ENCODE data around the gene ESYT2. TPM values are rescaled to one million over a fixed set of nuclear protein-coding genes. Genes with fewer than 3 reads are reported as not detected.

ESYT2 gene
- polyA plus RNA-seq, 1 donor (not counting 4 experiments of a cell fraction or from before 2014, with no cell fraction given): 45.9 TPM

GRCh38 chr7:158811461-158811860 is 17.8 kb downstream of the ESYT2 start:
- Histone ChIP-seq H3K4me3 (ENCODE audit: control insufficient read depth in 2 of 3, extremely low read depth in 1 of 3, insufficient read depth in 2 of 3, low read depth in 1 of 3, low read length in 3 of 3) (no peak overlapping the region), H3K9ac (ENCODE audit: control insufficient read depth, extremely low read depth, insufficient read depth, low read length) (peak overlapping the region; percentile 70), H3K4me1 (ENCODE audit: control insufficient read depth, extremely low read depth, insufficient read depth, low read length) (peaks cover 40% of the 10 kb centered on the region), H3K9me3 (ENCODE audit: control insufficient read depth, low read depth, low read length) (no peaks in the 10 kb centered on the region), H2AFZ (ENCODE audit: control insufficient read depth, low read length) (peak overlapping the region; percentile 27), H3K79me2 (ENCODE audit: control insufficient read depth, insufficient read depth, low read length) (peaks cover 92% of the 10 kb centered on the region), H3K36me3 (ENCODE audit: control insufficient read depth in 2 of 2, extremely low read depth in 1 of 2, insufficient read depth in 2 of 2, low read length in 2 of 2) (peaks cover 4 to 7% of the 10 kb centered on the region in 2 experiments), H4K20me1 (ENCODE audit: control insufficient read depth, extremely low read depth, insufficient read depth, low read length) (no peaks in the 10 kb centered on the region), H3K27me3 (ENCODE audit: control insufficient read depth, extremely low read depth, insufficient read depth, low read length) (no peaks in the 10 kb centered on the region), H3K9me1 (ENCODE audit: control insufficient read depth, extremely low read depth, insufficient read depth, low read length) (peaks cover 3% of the 10 kb centered on the region), H3K4me2 (ENCODE audit: control insufficient read depth, extremely low read depth, insufficient read depth, low read depth, low read length) (peak overlapping the region; percentile 70), H3K27ac (ENCODE audit: control insufficient read depth, insufficient read depth, low read length) (peak overlapping the region; percentile 80)
- dilution Hi-C loops (cut with MboI; ENCODE audit: extremely low pct_ligation_motif_present, low sequenced_read_pairs): no loop called here
- DNase-seq (ENCODE audit: low read depth, low spot score) (no peak), FAIRE-seq (peak; percentile 29)
- TF ChIP-seq EZH2 (IDR thresholded peaks at IDR 0.05; ENCODE audit: low read length) (no peak), CTCF (optimal IDR thresholded peaks at IDR 0.05 in 1 of 3, IDR thresholded peaks at IDR 0.05 in 1 of 3, conservative IDR thresholded peaks at IDR 0.05 in 1 of 3; ENCODE audit: extremely low read depth in 1 of 3, insufficient read depth in 2 of 3, low read length in 3 of 3) (no peak)

GRCh38 chr7:158810846-158811245 is 18.5 kb downstream of the ESYT2 start:
- H4K20me1 ChIP-seq (ENCODE audit: control insufficient read depth, extremely low read depth, insufficient read depth, low read length): no peaks in the 10 kb centered on the region
- H3K27ac ChIP-seq (ENCODE audit: control insufficient read depth, insufficient read depth, low read length): peak overlapping the region; percentile 80
- no peaks in the 10 kb centered on the region for H3K27me3 ChIP-seq (ENCODE audit: control insufficient read depth, extremely low read depth, insufficient read depth, low read length)
- H3K9me1 ChIP-seq (ENCODE audit: control insufficient read depth, extremely low read depth, insufficient read depth, low read length): peaks cover 3% of the 10 kb centered on the region
- peaks cover 34% of the 10 kb centered on the region for H3K4me1 ChIP-seq (ENCODE audit: control insufficient read depth, extremely low read depth, insufficient read depth, low read length)
- H3K79me2 ChIP-seq (ENCODE audit: control insufficient read depth, insufficient read depth, low read length): peaks cover 92% of the 10 kb centered on the region
- dilution Hi-C loops (cut with MboI; ENCODE audit: extremely low pct_ligation_motif_present, low sequenced_read_pairs): no loop called here
- no peak overlapping the region for H3K4me2 ChIP-seq (ENCODE audit: control insufficient read depth, extremely low read depth, insufficient read depth, low read depth, low read length)
- FAIRE-seq (no peak), DNase-seq (ENCODE audit: low read depth, low spot score) (no peak)
- TF ChIP-seq EZH2 (IDR thresholded peaks at IDR 0.05; ENCODE audit: low read length): no peak
- no peak for TF ChIP-seq CTCF (optimal IDR thresholded peaks at IDR 0.05 in 1 of 3, IDR thresholded peaks at IDR 0.05 in 1 of 3, conservative IDR thresholded peaks at IDR 0.05 in 1 of 3; ENCODE audit: extremely low read depth in 1 of 3, insufficient read depth in 2 of 3, low read length in 3 of 3)
- no peak overlapping the region for H2AFZ ChIP-seq (ENCODE audit: control insufficient read depth, low read length)
- H3K9me3 ChIP-seq (ENCODE audit: control insufficient read depth, low read depth, low read length): no peaks in the 10 kb centered on the region
- no peak overlapping the region for H3K4me3 ChIP-seq (ENCODE audit: control insufficient read depth in 2 of 3, extremely low read depth in 1 of 3, insufficient read depth in 2 of 3, low read depth in 1 of 3, low read length in 3 of 3)
- H3K9ac ChIP-seq (ENCODE audit: control insufficient read depth, extremely low read depth, insufficient read depth, low read length): no peak overlapping the region
- peaks cover 5 to 7% of the 10 kb centered on the region in 2 experiments for H3K36me3 ChIP-seq (ENCODE audit: control insufficient read depth in 2 of 2, extremely low read depth in 1 of 2, insufficient read depth in 2 of 2, low read length in 2 of 2)
